GM21360 (cell line): ENCODE measurements around the gene CFAP43.
"Not testable (repeated sequence)": the region's sequence is repeated elsewhere in the genome, so short reads cannot be mapped to it uniquely, and the experiment has no call there.

ENCODE experiments used
- ATAC-seq: cut with Tn5 transposase; IDR thresholded peaks from one replicate; pipeline ENCODE4 v1.9.1; 2021; ENCODE audit warnings: mild to moderate bottlenecking, moderate library complexity; ENCODE audit not compliant: unreplicated experiment

The CFAP43 gene

GRCh38 chr10:104258209-104258608, 26.0 kb upstream of the CFAP43 start:
- no peak for ATAC-seq

DNA sequence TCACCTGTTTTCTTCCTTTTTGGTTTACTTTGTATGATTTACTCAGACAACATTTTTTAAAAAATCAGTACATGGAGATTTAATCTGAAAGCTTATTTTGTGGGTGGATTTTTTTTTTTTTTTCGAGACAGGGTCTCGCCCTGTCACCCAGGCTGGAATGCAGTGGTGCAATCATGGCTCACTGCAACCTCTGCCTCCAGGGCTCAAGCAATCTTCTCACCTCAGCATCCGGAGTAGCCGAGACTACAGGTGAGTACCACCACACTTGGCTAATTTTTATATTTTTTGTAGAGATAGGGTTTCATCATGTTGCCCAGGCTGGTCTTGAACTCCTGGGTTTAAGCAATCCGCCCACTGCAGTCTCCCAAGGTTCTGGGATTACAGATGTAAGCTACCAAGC, 25.1 kb upstream of the CFAP43 start:
- no peak for ATAC-seq

GRCh38 chr10:104256335-104256961, 24.3 kb upstream of the CFAP43 start:
- no peak for ATAC-seq

- peak; percentile 36 for ATAC-seq
Observed at GRCh38 chr10:104255311-104255981, 23.3 kb upstream of the CFAP43 start.

DNA sequence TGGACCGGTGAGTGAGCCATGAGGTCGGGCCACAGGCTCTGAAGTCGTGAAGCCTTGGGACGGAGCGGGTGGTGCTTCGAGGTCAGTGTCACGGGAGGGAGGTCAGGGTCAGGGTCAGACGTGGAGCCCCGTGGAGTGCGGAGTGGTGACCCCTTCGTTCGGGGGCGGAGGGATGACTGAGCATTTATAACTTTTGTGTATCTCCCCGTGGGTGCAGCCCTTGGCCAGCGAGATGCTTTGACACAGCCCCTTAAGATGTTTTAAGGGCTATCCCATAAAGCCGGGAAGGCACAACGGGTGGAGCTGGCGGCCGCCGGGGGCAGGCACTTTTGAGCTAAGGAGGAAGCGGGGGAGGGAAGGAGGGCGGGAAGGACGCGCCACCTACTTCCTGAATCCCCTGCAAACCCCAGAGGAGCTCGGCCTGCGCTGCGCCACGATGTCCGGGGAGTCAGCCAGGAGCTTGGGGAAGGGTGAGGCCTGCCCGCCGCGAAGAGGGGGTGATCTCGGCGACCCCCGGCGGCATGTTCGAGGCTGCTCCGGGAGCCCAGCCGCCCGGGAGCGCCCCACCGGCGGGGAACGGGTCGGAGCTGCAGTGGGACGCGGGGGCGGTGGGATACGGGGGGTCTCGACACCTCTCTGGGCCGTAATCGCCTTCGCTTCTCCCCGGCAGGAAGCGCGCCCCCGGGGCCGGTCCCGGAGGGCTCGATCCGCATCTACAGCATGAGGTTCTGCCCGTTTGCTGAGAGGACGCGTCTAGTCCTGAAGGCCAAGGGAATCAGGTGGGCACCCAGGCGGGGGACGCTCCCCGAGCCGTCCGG, 22.5 kb upstream of the CFAP43 start, which contains the start of gene GSTO1:
GSTO1 (plus strand) TSS at position 400 of the 818 bp plus-strand sequence; CDS start at position 437, 37 bp downstream.
- peak; percentile 75 for ATAC-seq

GRCh38 chr10:104253606-104254410, 21.6 kb upstream of the CFAP43 start:
- ATAC-seq = no peak

- no peak for ATAC-seq
Observed at GRCh38 chr10:104253106-104253505, 20.9 kb upstream of the CFAP43 start.

DNA sequence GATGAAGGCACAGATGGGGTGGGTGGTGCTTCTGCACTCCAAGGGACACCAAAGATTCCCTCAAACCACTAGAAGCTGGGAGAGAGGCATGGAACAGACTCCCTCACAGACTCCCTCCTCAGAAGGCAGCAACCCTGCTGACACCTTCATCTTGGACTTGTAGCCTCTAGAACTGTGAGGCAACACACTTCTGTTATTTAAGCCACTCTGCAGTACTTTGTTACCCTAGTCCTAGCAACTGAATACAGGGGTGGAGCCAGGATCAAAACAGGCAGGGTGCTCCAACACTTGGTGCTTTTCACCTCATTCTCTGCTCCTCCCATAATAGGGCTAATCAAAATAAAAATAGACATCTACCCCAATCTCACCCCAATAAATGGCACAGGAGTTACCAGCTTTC, 20.2 kb upstream of the CFAP43 start:
- no peak for ATAC-seq

GRCh38 chr10:104251443-104251842, 19.3 kb upstream of the CFAP43 start:
- no peak for ATAC-seq

GRCh38 chr10:104250371-104250770, 18.2 kb upstream of the CFAP43 start:
- no peak for ATAC-seq

DNA sequence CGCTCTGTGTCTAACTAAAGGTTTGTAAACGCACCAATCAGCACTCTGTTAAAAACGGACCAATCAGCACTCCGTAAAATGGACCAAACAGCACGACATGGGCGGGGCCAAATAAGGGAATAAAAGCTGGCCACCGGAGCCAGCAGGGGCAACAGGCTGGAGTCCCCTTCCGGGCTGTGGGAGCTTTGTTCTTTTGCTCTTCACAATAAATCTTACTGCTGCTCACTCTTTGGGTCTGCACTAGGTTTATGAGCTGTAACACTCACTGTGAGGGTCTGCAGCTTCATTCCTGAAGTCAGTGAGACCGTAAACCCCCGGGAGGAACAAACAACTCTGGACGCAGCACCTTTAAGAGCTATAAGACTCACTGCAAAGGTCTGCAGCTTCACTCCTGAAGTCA, 16.8 kb upstream of the CFAP43 start:
- not testable (repeated sequence) for ATAC-seq

GRCh38 chr10:104247513-104248146, 15.5 kb upstream of the CFAP43 start:
- ATAC-seq = no peak

DNA sequence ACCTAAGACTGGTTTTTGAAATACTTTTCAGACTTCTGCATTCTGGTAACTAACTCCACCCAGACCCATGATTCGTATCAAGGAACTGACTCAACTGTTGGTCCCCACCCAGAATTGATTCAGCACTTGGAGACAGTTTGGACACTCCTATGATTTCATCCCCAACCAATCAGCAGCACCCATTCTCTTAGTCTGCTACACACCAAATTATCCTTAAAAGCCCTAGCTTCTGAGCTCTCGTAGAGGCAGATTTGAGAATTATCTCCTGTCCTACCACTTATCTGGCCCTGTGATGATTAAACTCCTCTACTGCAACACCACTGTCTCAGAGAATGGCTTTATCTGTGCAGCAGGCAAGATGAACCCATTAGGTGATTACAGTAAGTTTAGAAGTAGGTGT, 14.8 kb upstream of the CFAP43 start:
- ATAC-seq = no peak

DNA sequence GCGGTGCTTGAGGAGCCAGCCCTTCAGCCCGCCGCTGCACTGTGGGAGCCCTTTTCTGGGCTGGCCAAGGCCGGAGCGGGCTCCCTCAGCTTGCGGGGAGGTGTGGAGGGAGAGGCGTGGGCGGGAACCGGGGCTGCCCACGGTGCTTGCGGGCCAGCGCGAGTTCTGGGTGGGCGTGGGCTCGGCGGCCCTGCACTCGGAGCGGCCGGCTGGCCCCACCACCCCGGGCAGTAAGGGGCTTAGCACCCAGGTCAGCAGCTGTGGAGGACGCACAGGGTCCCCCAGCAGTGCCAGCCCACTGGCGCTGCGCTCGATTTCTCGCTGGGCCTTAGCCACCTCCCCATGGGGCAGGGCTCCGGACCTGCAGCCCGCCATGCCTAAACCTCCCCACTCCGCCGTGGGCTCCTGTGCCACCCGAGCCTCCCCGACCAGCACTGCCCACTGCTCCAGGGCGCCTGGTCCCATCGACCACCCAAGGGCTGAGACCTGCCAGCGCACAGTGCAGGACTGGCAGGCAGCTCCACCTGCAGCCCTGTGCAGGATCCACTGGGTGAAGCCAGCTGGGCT, 13.0 kb upstream of the CFAP43 start:
- ATAC-seq = no peak

GRCh38 chr10:104243512-104243911, 11.3 kb upstream of the CFAP43 start:
- no peak for ATAC-seq

- ATAC-seq = not testable (repeated sequence)
Observed at GRCh38 chr10:104243009-104243408, 10.8 kb upstream of the CFAP43 start.

DNA sequence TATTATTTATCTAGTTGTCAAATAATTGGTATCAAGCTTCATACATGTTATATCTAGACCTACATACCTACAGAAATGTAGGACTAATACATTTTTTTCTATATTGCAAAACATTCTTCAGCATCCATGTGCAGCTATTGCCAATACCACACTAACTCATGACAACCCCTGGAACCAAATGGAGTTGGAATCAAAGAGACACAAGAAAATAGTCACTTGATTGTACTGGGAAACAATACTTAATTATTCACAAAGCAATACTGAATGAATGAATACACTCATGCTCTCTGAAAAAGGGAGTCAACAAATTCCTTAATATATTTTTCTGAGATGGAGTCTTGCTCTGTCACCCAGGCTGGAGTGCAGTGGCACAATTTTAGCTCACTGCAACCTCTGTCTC, 10.4 kb upstream of the CFAP43 start:
- ATAC-seq = no peak

- ATAC-seq = no peak
Observed at GRCh38 chr10:104240078-104240477, 7.9 kb upstream of the CFAP43 start.

GRCh38 chr10:104235801-104236200, 3.6 kb upstream of the CFAP43 start:
- no peak for ATAC-seq

DNA sequence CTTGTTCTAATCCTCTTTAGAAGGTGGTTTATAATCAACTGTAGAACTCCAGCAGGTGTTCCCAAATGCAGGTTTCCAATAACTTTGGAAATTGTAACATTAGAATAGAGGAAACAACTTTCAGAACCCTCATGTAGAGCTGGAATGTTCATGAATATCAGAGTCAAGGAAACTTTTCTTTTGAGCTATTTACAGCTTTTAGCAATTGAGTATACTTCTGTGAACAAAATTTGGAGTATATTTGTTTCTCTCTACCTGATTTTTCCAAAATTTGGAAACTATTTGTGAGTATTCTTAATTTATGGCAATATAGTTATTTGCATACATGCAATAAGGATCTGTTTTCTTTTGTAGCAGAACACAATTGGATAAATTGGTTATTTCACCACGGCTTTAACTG, 2.8 kb upstream of the CFAP43 start:
- ATAC-seq = no peak
